ENCODE measurements around the gene NUDT3.

DNA sequence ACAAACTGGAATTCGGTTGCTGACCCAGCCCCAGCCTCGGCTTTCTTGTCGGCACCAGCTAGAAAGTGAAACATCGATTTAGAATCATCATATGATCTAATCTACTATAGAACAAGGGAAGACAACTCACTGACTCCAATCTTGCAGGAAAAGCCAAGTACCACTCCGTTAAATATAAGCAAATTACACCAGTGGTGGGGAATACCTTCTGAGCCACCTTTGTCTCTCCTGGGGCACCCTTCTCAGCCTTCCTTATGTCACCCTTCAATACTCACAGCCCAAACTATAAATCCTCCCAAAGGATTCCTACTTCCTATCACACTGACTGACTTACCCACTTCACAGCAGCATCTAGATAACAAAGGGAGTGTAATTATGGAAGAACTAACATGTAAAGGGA lies 25.9 kb upstream of the NUDT3 start:
- TF ChIP-seq YY1 (IDR thresholded peaks at IDR 0.05; ENCODE audit: low read depth) (no peak), NFIC (IDR thresholded peaks at IDR 0.05) (no peak), EP300 (IDR thresholded peaks at IDR 0.05; ENCODE audit: borderline replicate concordance) (no peak), RAD21 (IDR thresholded peaks at IDR 0.05; ENCODE audit: low read depth) (no peak)
